DMS79 (cell line): ENCODE data around the gene ANKRD13B.
A peak's percentile ranks its signal among the peaks of the same experiment; 100 is the strongest.

Experiments used
- DNase-seq: peaks from one replicate; lab custom pipeline; 2025; lab: John Stamatoyannopoulos, UW

The ANKRD13B gene

DNA sequence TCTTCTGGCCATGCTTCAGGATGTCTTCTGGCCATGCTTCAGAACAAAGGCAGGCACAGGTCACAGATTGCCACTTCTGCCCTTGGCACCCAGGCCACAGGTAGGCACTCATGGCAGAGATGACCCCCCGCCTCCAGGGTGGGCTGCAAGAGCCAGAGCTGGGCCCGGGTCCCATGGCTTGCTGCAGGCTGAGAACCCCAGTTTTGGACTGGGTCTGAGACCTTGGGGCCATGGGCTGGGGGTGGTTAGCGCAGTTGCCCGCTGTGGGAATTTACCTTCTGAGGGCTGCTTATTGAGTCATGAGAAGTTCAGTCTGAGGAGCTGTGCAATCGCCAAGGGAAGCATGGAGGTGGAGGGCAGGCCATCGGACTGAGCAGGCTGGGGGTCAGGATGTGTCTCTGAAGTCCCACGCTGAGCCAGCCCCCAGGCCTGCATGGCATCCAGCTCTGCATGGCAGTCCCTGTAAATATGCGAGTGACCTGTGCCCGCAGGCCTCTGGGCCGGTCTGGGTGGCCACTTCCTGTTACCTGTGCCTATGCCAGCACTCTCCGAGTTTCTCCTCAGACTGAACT, 1.7 kb downstream of the ANKRD13B start:
- no peak for DNase-seq

DNA sequence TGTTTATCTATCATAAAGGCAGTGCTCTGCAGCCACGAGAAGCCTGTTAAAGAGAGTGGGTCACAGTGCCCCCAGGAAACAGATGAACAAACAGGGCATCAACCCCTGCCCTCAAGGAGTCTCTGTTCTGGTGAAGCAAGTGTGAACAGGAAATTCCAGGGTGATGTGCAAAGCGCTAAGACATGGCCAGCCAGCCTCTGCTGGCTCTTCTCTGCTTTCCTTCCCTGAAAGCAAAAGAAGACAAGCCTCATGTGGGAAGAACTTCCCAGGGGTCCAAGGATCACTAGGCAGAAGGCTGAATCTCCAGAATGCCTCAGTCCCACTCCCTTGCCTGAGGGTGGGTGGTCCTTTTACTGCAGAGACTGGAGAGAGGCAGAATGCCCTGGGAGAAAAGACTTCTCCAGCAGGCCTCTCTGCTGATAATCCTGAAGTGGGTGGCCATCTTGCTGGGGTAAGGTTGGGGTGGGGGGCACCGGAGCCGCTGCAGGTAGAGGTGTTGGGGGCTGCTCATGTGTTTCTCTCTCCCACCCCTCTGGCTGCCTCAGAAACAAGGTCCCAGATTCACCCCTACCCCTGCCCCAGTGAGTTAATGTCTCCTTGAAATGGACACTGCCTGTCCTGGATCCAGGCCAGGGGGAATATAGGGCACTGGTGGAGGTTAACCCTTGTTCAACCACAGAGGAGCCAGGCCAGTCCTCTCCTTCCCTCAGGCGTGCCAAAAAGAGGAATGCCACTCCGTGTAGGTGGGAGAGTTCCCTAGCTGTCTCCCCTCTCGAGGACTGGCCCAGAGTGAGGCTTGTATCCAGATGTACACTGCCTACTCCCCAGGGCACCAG, 2.4 kb downstream of the ANKRD13B start:
- DNase-seq = no peak

DNA sequence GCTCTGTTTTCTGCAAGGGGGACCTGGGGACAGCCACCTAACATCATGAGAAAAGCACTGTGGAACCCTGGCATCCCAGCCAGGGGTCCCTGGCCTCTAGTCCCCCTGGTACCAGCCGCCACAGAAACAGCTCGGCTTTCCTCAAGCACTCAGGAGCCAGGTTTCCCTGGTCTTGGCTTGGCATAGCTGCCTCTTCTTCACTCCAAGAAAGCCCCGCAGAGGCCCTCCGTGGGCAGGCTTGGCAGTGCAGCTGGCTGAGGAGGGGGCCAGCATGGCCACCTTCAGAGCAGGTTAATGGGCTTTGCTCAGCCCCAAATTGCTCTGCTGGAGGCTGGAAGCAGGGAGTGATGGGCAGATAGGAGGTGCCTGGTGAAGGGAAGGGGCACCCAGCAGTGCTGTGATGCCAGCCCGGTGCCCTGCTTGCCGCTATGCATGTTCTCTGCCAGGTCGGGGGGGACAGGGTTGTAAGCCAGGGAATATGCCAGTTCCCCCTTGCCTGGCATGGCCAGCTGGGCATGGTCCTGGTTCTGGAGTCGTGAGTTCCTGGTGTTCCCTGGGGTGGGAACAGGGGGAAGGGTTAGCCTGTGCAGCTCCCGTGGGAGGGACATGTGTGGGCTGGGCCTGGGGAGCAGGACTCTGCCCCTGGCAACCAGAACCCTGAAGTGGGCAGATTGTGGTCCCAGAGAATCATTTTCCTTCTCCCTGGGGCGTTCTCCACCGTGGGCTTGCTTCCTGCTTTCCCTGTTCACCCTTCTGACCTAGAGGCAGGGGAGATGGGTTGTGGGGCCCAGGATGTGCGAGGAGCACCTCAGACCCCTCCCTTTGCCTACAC, 3.2 kb downstream of the ANKRD13B start:
- DNase-seq = no peak

DNA sequence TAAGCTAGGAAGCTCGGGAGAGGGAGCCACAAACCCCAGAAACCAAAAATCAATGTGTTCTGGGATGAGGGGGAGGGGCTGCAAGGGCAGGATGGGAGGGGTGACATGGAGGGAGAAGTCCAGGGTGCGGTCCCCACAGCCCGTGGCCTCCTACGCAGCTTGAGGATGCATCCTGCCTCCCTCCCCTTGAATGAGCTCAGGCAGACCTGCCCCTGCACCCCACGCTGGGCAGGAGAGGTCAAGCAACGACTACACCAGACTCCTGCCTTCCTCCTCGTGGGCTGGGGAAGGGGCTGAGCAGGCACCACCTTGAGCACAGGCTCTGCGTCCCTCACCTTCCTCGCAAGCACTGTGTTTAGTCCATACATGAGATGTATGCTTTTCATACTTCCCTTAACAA, 3.9 kb downstream of the ANKRD13B start:
- DNase-seq = no peak

DNA sequence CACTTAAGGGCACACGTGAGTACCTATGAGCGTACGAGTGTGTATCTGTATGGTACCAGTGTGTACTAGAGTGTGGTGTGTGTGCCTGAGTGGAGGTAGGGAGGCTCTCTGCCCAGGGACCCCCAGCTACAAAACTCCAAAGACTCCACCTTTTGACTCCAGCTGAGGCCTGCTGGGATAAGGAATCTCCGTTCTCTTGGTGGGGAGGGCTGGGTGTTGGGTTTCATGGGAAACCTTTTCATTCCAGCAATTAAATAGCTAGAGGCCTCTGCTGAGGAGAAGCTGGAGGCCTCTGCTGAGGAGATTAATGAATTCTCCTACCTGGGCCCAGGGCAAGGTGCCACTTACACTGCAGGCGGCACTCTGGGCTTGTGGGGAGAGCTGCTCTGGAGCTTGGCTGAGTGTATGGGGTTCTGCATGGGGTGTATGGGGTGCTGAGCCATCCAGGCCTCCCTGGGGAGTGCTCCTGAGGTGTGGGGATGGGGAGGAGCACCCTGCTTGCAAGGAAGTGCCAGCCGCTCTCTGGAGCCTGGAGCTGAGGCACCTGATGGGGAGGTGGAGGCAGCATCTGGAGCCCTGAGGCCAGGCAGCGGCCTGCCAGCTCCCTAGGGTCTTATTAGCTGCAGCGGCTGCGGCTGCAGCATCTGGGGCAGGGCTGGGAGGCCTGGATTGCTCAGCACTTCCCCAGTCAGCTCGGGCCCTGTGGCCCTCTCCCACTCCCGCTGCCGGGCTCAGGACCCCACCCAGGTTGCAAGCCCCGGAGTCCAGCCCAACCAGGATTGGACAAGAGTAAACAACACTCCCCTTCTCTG, 4.6 kb downstream of the ANKRD13B start:
- DNase-seq = peak; percentile 40

DNA sequence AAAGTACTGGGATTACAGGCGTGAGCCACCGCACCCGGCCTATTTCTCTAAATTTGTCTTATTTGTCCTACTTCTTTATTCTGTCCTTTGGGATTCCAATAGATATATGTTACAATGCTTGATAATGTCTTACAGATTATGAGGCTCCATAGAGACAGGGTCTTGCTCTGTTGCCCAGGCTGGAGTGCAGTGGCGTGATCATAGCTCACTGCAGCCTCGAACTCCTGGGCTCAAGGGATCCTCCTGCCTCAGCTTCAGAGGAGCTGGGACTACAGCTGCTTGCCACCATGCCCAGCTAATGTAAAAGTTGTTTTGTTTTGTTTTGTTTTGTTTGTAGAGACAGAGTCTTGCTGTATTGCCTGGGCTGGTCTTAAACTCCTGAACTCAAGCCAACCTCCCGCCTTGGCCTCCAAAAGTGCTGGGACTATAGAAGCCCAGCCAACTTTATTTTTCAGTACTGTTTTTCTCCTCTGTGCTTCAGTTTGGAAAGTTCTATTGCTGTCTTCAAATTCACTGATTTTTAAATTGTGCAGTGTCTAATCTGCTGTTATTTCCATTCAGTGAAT, 10.3 kb downstream of the ANKRD13B start:
- no peak for DNase-seq

DNA sequence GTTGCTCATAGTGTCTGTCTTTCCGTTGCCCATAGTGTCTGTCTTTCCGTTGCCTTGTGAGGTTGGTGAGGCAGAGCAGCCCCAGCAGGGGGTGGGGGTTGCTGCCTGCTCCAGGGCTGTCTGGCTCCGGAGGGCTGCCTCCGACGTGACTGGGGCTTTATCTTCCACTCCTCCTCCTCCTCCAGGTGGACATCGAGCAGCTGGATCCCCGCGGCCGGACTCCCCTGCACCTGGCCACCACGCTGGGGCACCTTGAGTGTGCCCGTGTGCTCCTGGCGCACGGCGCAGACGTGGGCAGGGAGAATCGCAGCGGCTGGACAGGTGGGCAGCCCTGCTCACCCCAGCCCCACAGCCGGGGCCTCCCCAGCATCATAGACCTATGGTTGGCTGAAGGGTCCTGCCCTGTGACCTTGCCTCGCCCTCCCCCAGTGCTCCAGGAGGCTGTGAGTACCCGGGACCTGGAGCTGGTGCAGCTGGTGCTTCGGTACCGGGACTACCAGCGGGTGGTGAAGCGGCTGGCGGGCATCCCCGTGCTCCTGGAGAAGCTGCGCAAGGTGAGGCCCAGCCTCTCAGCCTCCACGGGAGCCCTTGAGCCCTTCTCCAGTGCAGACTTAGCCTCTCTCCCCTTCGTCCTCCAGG, 14.7 kb downstream of the ANKRD13B start:
- DNase-seq = no peak

DNA sequence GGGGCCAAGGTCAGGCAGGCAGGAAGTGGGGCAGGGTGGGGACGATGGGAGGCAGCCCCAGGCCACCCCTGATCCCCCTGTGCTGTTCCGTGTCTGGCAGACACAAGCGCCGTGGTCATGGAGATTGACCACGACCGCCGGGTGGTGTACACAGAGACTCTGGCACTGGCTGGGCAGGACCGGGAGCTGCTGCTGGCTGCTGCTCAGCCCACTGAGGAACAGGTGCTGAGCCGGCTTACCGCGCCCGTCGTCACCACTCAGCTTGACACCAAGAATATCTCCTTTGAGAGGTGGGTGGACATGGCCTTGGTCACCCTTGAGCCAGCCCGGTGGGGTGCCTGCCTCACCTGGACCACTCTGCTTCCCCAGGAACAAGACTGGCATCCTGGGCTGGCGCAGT, 16.1 kb downstream of the ANKRD13B start:
- no peak for DNase-seq

DNA sequence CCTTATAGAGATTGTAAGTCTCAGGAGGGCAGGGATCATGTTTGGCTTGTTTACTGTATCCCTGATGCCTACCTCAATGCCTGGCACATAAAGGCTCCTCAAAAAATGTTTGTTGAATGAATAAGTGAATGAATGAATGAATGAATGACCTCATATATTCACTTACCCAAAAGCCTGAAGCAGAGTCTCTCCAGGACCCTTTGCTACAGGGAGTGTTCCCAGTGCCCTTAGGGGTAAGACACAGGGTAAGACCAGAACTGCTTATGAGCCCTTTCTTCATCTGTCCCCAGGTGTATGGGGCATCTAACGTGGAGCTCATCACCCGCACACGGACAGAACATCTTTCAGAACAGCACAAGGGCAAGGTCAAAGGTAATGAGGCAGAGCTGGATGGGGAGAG, 17.5 kb downstream of the ANKRD13B start:
- no peak for DNase-seq

DNA sequence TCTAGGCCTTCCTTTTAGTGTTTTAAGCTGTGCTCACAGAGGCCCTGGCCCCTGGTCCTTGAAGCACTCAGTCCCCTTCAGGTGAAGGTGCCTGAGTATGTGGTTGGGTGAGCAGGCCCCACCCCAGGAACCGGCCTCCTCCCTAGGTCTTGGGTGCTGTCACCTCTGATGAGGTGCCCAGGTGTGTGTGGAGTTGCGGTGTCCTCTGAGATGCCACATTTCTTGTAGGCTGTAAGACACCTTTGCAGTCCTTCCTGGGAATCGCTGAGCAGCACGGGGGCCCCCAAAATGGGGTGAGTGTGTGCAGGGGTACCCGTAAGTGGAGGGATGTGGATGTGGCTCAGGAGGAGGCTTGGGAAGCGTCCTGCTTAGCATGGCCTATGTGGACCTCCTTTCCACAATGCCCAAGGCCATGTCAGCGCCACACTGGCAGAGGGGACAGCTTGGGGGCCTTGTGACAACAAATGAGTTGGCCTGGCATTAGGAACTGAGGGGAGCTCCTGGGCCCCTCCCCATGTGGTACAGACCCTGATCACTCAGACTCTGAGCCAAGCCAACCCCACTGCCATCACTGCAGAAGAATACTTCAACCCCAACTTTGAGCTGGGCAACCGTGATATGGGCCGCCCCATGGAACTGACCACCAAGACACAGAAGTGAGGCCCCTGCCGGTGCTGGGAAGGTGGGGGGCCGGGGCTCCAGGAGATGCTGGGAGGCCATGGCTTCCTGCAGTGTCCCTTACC, 18.6 kb downstream of the ANKRD13B start:
- DNase-seq = no peak

DNA sequence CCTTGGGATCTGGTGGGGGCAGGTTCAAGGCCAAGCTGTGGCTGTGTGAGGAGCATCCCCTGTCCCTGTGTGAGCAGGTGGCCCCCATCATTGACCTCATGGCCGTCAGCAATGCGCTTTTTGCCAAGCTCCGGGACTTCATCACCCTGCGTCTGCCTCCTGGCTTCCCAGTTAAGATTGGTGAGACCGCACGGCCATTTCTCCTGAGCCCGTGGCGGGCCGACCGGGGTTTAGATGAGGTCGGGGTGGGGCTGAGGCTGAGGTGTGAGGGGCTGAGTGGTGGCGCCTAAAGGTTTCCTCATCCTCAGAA, 19.1 kb downstream of the ANKRD13B start:
- DNase-seq = no peak

DNA sequence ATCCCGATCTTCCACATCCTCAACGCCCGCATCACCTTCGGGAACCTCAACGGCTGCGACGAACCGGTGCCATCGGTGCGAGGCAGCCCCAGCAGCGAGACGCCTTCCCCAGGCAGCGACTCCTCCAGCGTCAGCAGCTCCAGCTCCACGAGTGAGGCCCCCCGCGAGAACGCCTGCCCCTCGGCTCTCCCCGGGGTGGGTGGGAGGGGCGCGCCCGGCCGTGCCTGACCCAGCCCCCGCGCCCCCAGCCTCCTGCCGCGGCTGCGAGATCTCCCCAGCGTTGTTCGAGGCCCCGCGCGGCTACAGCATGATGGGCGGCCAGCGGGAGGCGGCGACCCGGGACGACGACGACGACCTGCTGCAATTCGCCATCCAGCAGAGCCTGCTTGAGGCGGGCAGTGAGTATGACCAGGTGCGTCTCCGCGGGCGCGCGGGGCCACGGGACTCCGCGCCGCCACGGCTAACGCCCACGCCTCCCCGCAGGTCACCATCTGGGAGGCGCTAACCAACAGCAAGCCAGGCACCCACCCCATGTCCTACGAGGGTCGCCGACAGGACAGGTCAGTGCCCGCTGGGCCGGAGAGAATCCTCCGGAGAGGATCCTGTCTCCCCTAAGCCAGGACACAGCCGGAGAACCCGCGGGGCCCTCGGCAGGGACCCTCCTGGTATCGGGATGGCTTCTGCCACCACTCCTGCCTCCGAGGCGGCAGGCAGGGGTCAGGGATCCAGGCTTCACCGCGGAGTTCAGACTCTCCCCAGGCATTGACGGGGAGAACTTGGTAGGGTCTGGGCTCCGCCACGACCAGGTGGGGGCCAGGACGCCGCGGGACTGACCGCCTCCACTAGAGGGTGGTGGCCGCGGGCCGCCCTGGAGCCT, 19.7 kb downstream of the ANKRD13B start:
- no peak for DNase-seq

DNA sequence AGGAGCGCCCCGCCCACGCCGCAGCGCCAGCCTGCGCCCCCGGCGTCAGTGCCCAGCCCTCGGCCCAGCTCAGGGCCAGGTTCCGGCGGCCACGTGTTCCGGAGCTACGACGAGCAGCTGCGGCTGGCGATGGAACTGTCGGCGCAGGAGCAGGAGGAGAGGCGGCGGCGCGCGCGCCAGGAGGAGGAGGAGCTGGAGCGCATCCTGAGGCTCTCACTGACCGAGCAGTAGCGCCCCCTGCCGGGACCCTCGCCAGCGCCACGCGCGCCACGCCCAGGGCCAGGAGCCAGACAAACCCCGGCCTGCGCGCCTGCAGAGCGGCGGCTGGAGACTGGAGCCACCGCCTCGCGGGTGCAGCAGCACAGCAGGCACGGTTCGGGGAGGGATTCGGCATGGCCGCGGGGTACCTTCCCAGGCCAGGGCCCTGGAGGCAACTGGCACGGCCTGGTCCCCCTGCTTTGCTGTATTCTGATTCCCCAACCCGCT, 20.5 kb downstream of the ANKRD13B start:
- DNase-seq = no peak

DNA sequence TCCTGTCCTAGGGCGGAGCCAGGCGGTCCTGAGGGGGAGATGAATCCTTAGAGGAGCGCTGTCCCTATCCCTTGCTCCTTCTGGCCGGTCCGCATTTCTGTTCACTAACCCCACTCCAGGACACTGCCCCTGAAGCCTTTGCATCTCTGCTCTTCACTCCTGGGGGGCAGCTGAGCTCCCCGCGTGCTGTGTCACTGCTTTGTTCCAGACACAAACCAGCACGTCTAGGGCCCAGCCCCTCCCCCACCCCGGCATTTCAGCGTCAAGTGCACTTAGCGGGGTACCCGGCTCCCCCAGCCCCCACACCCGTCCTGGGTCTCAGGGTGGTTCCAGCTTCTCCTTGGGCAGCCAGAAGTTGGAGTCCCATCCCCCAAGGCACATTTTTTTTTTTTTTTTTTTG, 20.9 kb downstream of the ANKRD13B start:
- DNase-seq = no peak

DNA sequence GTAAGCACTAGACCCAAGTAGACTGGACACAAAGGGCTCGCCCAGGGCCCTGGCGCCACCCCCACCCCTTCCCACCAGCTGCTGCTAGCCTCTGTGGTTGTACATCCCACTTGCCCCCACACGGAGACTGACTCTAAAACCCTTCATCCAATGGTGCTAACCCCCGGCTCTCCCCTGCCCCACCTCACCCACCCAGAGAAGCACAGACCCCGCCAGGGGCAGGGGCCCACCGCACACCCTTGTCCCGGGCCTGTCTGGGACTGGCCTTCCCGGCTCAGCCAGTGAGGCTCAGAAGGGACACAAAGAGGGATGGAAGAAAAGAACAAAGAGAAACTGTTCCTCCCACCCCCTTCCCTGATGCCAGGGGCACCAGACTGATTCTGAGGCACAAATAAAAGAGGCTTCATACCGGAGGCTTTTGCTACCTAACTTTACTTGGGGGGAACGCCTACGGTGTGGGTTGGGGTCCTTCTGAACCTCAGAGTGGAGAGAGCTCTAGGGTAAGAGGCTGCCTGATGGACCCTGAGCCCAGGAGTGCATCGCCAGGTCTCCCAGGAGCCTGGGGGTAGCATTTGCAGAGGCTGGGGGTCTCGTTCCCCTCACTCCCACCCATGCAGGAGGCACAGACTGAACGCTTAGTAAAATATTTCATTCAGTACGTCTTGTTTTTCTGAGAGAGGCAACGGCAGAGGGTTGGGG, 21.6 kb downstream of the ANKRD13B start:
- no peak for DNase-seq

DNA sequence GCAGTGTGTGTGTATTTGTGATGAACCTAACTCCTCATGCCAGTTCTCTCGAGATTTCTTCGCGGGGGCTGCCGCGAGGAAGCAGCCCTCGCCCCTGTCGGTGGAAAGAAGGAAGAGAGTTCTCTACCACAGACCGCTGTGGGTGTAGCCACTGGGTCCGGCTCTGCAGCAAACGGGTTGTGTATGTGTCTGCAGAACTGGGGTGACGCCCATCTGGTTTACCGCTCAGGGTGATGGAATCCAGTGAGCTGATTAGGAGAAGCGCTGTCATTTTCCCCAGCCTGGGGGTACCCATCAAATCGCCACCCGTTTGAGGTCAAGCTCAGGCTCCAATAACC, 22.1 kb downstream of the ANKRD13B start:
- no peak for DNase-seq

DNA sequence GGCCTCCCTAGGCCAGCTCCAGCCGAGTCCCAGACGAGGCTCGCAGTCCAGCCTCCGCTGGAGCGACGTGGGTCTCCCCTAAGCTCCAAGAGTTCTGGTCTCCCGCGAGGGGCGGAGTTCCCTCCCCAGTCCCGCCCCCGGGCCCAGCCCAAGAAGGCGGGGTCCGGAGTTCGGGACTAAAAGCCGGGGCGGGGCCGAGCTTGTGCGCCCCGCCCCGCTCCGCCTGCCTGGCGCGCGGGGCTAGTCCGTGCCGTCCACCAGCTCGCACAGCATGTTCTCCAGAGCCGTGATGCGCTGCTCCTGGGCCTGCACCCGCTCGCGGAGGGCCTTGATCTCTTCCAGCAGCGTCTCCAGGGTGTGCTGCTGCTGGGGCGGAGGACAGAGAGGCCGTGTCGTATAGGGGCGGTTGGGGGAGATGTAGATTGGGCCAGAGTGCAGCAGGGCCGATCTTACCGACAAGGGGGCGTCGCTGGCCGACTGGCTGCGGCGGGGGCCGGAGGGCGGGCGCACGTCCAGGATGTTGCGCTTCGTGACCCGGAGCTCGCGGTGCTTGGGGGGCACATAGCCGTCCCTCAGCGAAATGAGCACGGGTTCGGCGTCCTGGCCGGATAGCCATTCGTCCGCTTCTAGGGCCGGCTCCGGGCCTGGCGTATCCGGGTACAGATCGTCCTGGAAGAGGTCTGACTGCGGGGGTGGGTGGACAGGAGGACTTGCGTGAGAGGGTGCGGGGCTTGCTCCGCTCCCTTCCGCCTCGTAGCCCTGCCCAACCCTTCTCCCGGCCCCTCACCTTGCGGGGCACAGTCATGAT, 22.8 kb downstream of the ANKRD13B start:
- peak; percentile 28 for DNase-seq
